MM.1S (cell line): ENCODE measurements around the gene POLR3C.

Experiments
- EZH2 ChIP-seq: fragments of 300-600 bp; sonication (generic); optimal IDR thresholded peaks from 2 replicates; pipeline ENCODE3; 2017; ENCODE audit warnings: low read depth, mild to moderate bottlenecking, antibody characterized with exemption, low read length, mixed read lengths
- EZH2phosphoT487 ChIP-seq: fragments of 300-600 bp; sonication (generic); IDR thresholded peaks from 2 replicates; pipeline ENCODE4 v1.6.1; 2018; ENCODE audit warnings: antibody characterized with exemption, low read length
- TF ChIP-seq, protein P1 (sequence below): fragments of 300-600 bp; sonication (generic); IDR thresholded peaks from 2 replicates; pipeline ENCODE4 v1.5.1; 2016; ENCODE audit warnings: antibody characterized with exemption, low read length, mixed read lengths

DNA sequence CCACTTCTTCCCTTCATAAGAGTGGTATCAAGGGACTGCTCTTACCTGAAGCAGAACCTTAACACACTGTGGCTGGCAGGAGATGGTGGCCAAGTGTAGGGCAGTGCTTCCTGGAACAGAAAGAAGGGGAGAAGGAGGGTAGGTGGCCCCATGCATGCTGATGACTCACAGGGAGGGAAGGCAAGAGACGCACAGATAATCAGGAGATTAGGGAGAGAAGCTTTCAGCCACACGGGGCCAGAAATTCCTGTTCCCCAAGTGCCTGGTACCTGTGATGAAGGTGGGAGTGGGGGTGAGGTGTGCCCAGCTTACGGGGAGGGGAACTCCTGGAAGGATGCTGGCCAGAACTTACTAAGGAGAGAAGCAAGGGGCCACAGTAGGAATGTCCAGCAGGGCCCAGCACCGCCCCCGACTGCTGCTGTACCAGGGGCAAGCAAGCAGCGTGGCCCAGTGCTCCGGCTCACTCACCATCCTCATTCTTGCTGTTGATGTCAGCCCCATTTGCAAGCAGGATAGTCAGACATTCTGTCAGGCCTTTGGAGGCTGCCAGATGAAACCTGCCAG lies 54.0 kb downstream of the POLR3C start:
- TF ChIP-seq, protein P1, sequence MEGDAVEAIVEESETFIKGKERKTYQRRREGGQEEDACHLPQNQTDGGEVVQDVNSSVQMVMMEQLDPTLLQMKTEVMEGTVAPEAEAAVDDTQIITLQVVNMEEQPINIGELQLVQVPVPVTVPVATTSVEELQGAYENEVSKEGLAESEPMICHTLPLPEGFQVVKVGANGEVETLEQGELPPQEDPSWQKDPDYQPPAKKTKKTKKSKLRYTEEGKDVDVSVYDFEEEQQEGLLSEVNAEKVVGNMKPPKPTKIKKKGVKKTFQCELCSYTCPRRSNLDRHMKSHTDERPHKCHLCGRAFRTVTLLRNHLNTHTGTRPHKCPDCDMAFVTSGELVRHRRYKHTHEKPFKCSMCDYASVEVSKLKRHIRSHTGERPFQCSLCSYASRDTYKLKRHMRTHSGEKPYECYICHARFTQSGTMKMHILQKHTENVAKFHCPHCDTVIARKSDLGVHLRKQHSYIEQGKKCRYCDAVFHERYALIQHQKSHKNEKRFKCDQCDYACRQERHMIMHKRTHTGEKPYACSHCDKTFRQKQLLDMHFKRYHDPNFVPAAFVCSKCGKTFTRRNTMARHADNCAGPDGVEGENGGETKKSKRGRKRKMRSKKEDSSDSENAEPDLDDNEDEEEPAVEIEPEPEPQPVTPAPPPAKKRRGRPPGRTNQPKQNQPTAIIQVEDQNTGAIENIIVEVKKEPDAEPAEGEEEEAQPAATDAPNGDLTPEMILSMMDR = no peak
- TF ChIP-seq EZH2phosphoT487 = no peak
- no peak for TF ChIP-seq EZH2
